IMR-90 (cell line): Measurements from ENCODE around the gene OSBPL6. TPM values are rescaled to one million over a fixed set of nuclear protein-coding genes. Genes with fewer than 3 reads are reported as not detected.

Source experiments
- ATAC-seq: fragments of 200-7000 bp; cut with Tn5 transposase; 2 replicates; pipeline ENCODE4 v1.9.1; 2020; ENCODE audit warnings: low read depth, mild to moderate bottlenecking, moderate library complexity
- BruUV-seq: library from RNA; stranded (reverse); fragments of 400-500 nt; replicated peaks from 2 replicates; lab custom pipeline; 2021; lab: Mats Ljungman, UMichigan
- CTCF ChIA-PET: fragments of 300-600 bp; formaldehyde crosslinking; extraction: SDS; loops from one replicate; lab custom pipeline; 2021; ENCODE audit warnings: antibody characterized with exemption; lab: Yijun Ruan, JAX
- POLR2A ChIA-PET: fragments of 300-600 bp; sonication (Branson Sonifier 250); formaldehyde crosslinking; loops from one replicate; lab custom pipeline; 2022; ENCODE audit warnings: antibody characterized with exemption; ENCODE audit not compliant: unreplicated experiment; lab: Charles Lee
- DNase-seq: peaks from one replicate; pipeline ENCODE4 v3.0.0; 2013
- H2AFZ ChIP-seq: replicated peaks from 2 replicates; pipeline ENCODE3; 2013; ENCODE audit warnings: low read length, mild to moderate bottlenecking; ENCODE audit not compliant: poor library complexity
- H2AK5ac ChIP-seq: 2 replicates; pipeline ENCODE4 v1.6.1; 2013; ENCODE audit warnings: low read depth, low read length, inconsistent platforms
- H2AK9ac ChIP-seq: replicated peaks from 2 replicates; pipeline ENCODE3; 2013; ENCODE audit warnings: mild to moderate bottlenecking, low read depth, low read length, moderate library complexity; ENCODE audit not compliant: poor library complexity
- H2BK120ac ChIP-seq: 2 replicates; pipeline ENCODE4 v1.6.1; 2013; ENCODE audit warnings: low read depth, low read length, inconsistent platforms
- H2BK15ac ChIP-seq: 3 replicates; pipeline ENCODE4 v1.6.1; 2013; ENCODE audit warnings: low read depth, low read length, inconsistent platforms
- H2BK20ac ChIP-seq: 2 replicates; pipeline ENCODE4 v1.6.1; 2013; ENCODE audit warnings: low read depth, mild to moderate bottlenecking, inconsistent platforms, low read length, moderate library complexity
- H2BK5ac ChIP-seq: 2 replicates; pipeline ENCODE4 v1.6.1; 2013; ENCODE audit warnings: mild to moderate bottlenecking, low read depth, low read length, inconsistent platforms; ENCODE audit not compliant: poor library complexity, severe bottlenecking
- H3K14ac ChIP-seq: replicated peaks from 2 replicates; pipeline ENCODE4 v1.6.1; 2013; ENCODE audit warnings: low read depth, low read length, inconsistent platforms
- H3K18ac ChIP-seq: 2 replicates; pipeline ENCODE4 v1.6.1; 2013; ENCODE audit warnings: low read depth, low read length, control low read depth
- H3K23ac ChIP-seq: 2 replicates; pipeline ENCODE4 v1.6.1; 2013; ENCODE audit warnings: low read depth, low read length, inconsistent platforms
- H3K27ac ChIP-seq: 2 replicates; pipeline ENCODE4 v1.5.1; 2013; ENCODE audit warnings: mild to moderate bottlenecking, control low read depth, low read length; ENCODE audit not compliant: insufficient read depth
- H3K27me3 ChIP-seq: 2 replicates; pipeline ENCODE4 v1.6.1; 2013; ENCODE audit warnings: low read length; ENCODE audit not compliant: control insufficient read depth, insufficient read depth
- H3K36me3 ChIP-seq: 2 replicates; pipeline ENCODE4 v1.6.1; 2013; ENCODE audit warnings: low read length, mixed read lengths; ENCODE audit not compliant: control insufficient read depth, insufficient read depth
- H3K4ac ChIP-seq: 2 replicates; pipeline ENCODE4 v1.6.1; 2013; ENCODE audit warnings: low read depth, low read length, inconsistent platforms
- H3K4me1 ChIP-seq: 2 replicates; pipeline ENCODE4 v1.6.1; 2013; ENCODE audit warnings: low read length, mixed read lengths; ENCODE audit not compliant: control insufficient read depth, insufficient read depth
- H3K4me2 ChIP-seq: 2 replicates; pipeline ENCODE4 v1.6.1; 2013; ENCODE audit warnings: low read depth, mild to moderate bottlenecking, control low read depth, low read length, moderate library complexity
- H3K4me3 ChIP-seq: 2 replicates; pipeline ENCODE4 v1.5.1; 2013; ENCODE audit warnings: low read depth, mild to moderate bottlenecking, control low read depth, low read length, moderate library complexity; ENCODE audit not compliant: insufficient read depth
- H3K56ac ChIP-seq: 2 replicates; pipeline ENCODE4 v1.6.1; 2013; ENCODE audit warnings: low read length, inconsistent platforms; ENCODE audit not compliant: insufficient read depth; ENCODE audit errors: extremely low read depth
- H3K79me1 ChIP-seq, 2 experiments: 2 replicates each; pipeline ENCODE4 v1.6.1; 2013; ENCODE audit warnings: low read length in 2 of 2, inconsistent platforms in 1 of 2, low read depth in 1 of 2
- H3K9ac ChIP-seq: 2 replicates; pipeline ENCODE4 v1.6.1; 2013; ENCODE audit warnings: low read depth, low read length, control low read depth
- H3K9me1 ChIP-seq: 2 replicates; pipeline ENCODE4 v1.6.1; 2013; ENCODE audit warnings: low read length, inconsistent platforms; ENCODE audit not compliant: insufficient read depth
- H3K9me3 ChIP-seq: 2 replicates; pipeline ENCODE4 v1.6.1; 2013; ENCODE audit warnings: low read length; ENCODE audit not compliant: control insufficient read depth, insufficient read depth
- H4K20me1 ChIP-seq: 2 replicates; pipeline ENCODE4 v1.6.1; 2013; ENCODE audit warnings: low read length, inconsistent platforms; ENCODE audit not compliant: insufficient read depth
- H4K5ac ChIP-seq: 2 replicates; pipeline ENCODE4 v1.6.1; 2013; ENCODE audit warnings: mild to moderate bottlenecking, low read depth, low read length, control low read depth
- H4K8ac ChIP-seq, 2 experiments: 2 replicates each; pipeline ENCODE4 v1.6.1; 2013; ENCODE audit warnings: low read depth in 2 of 2, low read length in 2 of 2, control low read depth in 1 of 2, inconsistent platforms in 1 of 2
- H4K91ac ChIP-seq: 2 replicates; pipeline ENCODE4 v1.6.1; 2013; ENCODE audit warnings: low read depth, low read length, inconsistent platforms; ENCODE audit not compliant: insufficient read depth
- BHLHE40 ChIP-seq: fragments of 150-350 bp; IDR thresholded peaks from 2 replicates; pipeline ENCODE4 v1.6.1; 2016; ENCODE audit warnings: mild to moderate bottlenecking, low read depth, low read length
- CEBPB ChIP-seq: IDR thresholded peaks from 2 replicates; pipeline ENCODE4 v1.6.1; 2012; ENCODE audit warnings: low read depth, low read length, improper control_type of control experiment
- CHD1 ChIP-seq: IDR thresholded peaks from 2 replicates; pipeline ENCODE4 v1.6.1; 2012; ENCODE audit warnings: low read depth, low read length, improper control_type of control experiment
- CTCF ChIP-seq: conservative IDR thresholded peaks from 2 replicates; pipeline ENCODE4 v1.5.1; 2012; ENCODE audit warnings: mild to moderate bottlenecking, low read depth, low read length, improper control_type of control experiment
- ELK1 ChIP-seq: fragments of 150-350 bp; IDR thresholded peaks from 2 replicates; pipeline ENCODE4 v1.6.1; 2016; ENCODE audit warnings: low read depth, mild to moderate bottlenecking, low read length, moderate library complexity, borderline replicate concordance
- FOS ChIP-seq: fragments of 150-350 bp; IDR thresholded peaks from 2 replicates; pipeline ENCODE4 v1.6.1; 2016; ENCODE audit warnings: low read depth, low read length
- MAFK ChIP-seq: IDR thresholded peaks from 2 replicates; pipeline ENCODE4 v1.6.1; 2012; ENCODE audit warnings: low read depth, low read length, improper control_type of control experiment
- MAZ ChIP-seq: IDR thresholded peaks from 2 replicates; pipeline ENCODE4 v1.6.1; 2012; ENCODE audit warnings: low read depth, mild to moderate bottlenecking, low read length, improper control_type of control experiment, moderate library complexity, borderline replicate concordance
- MXI1 ChIP-seq: IDR thresholded peaks from 2 replicates; pipeline ENCODE4 v1.6.1; 2012; ENCODE audit warnings: low read depth, mild to moderate bottlenecking, low read length, moderate library complexity, borderline replicate concordance
- NFE2L2 ChIP-seq: fragments of 150-350 bp; IDR thresholded peaks from 2 replicates; pipeline ENCODE4 v1.6.1; 2016; ENCODE audit warnings: low read depth, mild to moderate bottlenecking, low read length
- POLR2A ChIP-seq: IDR thresholded peaks from 2 replicates; pipeline ENCODE4 v1.6.1; 2012; ENCODE audit warnings: mild to moderate bottlenecking, low read depth, low read length
- RAD21 ChIP-seq: IDR thresholded peaks from 2 replicates; pipeline ENCODE4 v1.6.1; 2012; ENCODE audit warnings: low read length, improper control_type of control experiment
- RCOR1 ChIP-seq: IDR thresholded peaks from 2 replicates; pipeline ENCODE4 v1.6.1; 2012; ENCODE audit warnings: mild to moderate bottlenecking, low read length, improper control_type of control experiment; ENCODE audit not compliant: insufficient replicate concordance
- RFX5 ChIP-seq: IDR thresholded peaks from 2 replicates; pipeline ENCODE4 v1.8.0; 2012; ENCODE audit warnings: low read depth, mild to moderate bottlenecking, low read length, moderate library complexity
- SMC3 ChIP-seq: fragments of 150-350 bp; IDR thresholded peaks from 2 replicates; pipeline ENCODE4 v1.6.1; 2016; ENCODE audit warnings: low read depth, mild to moderate bottlenecking, antibody characterized with exemption, low read length, moderate library complexity
- USF2 ChIP-seq: fragments of 150-350 bp; IDR thresholded peaks from 2 replicates; pipeline ENCODE4 v1.6.1; 2017; ENCODE audit warnings: mild to moderate bottlenecking, antibody characterized with exemption, low read length, low read depth
- WGBS, 2 experiments: methylation state at CpG; one replicate each; pipeline versions ENCODE4 v1.1.5 to v1.1.7; 2013; ENCODE audit warnings: missing lambda C conversion rate in 2 of 2; ENCODE audit not compliant: insufficient read length in 1 of 2; ENCODE audit errors: extremely low coverage in 2 of 2; 5-methylcytosine and 5-hydroxymethylcytosine counted together
- dilution Hi-C: fragments of 300-500 bp; cut with HindIII; formaldehyde crosslinking; loops from one replicate; pipeline ENCODE4 v1.14.3; 2018; ENCODE audit warnings: low sequenced_read_pairs; ENCODE audit not compliant: unreplicated experiment
- in situ Hi-C: fragments of 300-500 bp; cut with MboI; formaldehyde crosslinking; loops from 3 replicates; pipeline ENCODE4 v1.14.3; 2019; ENCODE audit warnings: low sequenced_read_pairs, inconsistent platforms, mixed read lengths
- intact Hi-C: fragments of 100-400 bp; cut with micrococcal nuclease; formaldehyde crosslinking; loops from 2 replicates; pipeline ENCODE4 v1.10.0; 2022
- polyA plus RNA-seq, 3 experiments: library from polyadenylated mRNA; depleted of rRNA; stranded (reverse); fragments of >200 nt; gene quantifications; 2 replicates each; pipeline ENCODE4 v1.2.3, GENCODE V29; 2012; ENCODE audit warnings: low replicate concordance in 1 of 3
- total RNA-seq: library from RNA; depleted of rRNA; stranded (reverse); fragments of >200 nt; gene quantifications from 2 replicates; pipeline ENCODE4 v1.2.3, GENCODE V29; 2012

The OSBPL6 gene
- total and polyA plus RNA-seq, 2 of the 4 experiments (the other 2 are of a cell fraction), result 3.2 to 3.7 TPM

- POLR2A ChIA-PET, result no interaction called here
- Histone ChIP-seq H3K4me2 (no peak overlapping the region), H3K4ac (no peak overlapping the region), H3K23ac (no peak overlapping the region), H4K8ac (no peak overlapping the region), H2BK20ac (no peak overlapping the region), H3K9me1 (no peaks in the 10 kb centered on the region), H3K4me3 (no peak overlapping the region), H2BK120ac (no peak overlapping the region), H3K9ac (no peak overlapping the region), H3K14ac (no peak overlapping the region), H3K79me1 (no peaks in the 10 kb centered on the region), H3K27ac (no peak overlapping the region), H4K20me1 (no peaks in the 10 kb centered on the region), H2BK5ac (no peak overlapping the region), H2AK5ac (no peak overlapping the region), H3K4me1 (no peaks in the 10 kb centered on the region), H3K36me3 (no peaks in the 10 kb centered on the region), H4K91ac (no peak overlapping the region), H4K5ac (no peak overlapping the region), H2BK15ac (no peak overlapping the region), H2AK9ac (no peak overlapping the region), H3K56ac (no peak overlapping the region), H2AFZ (no peak overlapping the region), H3K9me3 (no peaks in the 10 kb centered on the region), H3K27me3 (no peaks in the 10 kb centered on the region), H3K18ac (no peak overlapping the region)
- dilution Hi-C loops (no loop called here), in situ Hi-C loops (no loop called here), intact Hi-C loops (no loop called here)
- ATAC-seq (no peak), DNase-seq (no peak)
- CTCF ChIA-PET, result no interaction called here
- no peak for TF ChIP-seq RAD21
- no peak for TF ChIP-seq RCOR1
- no peak for TF ChIP-seq MAFK
- no peak for TF ChIP-seq MXI1
- no peak for TF ChIP-seq USF2
- TF ChIP-seq CEBPB, result no peak
- no peak for TF ChIP-seq POLR2A
- no peak for TF ChIP-seq SMC3
- TF ChIP-seq NFE2L2, result no peak
- no peak for TF ChIP-seq ELK1
- TF ChIP-seq RFX5, result no peak
- no peak for TF ChIP-seq CTCF
- TF ChIP-seq CHD1, result no peak
- no peak for TF ChIP-seq FOS
- no peak for TF ChIP-seq MAZ
- TF ChIP-seq BHLHE40, result no peak
- BruUV-seq, result no TSS peak
- WGBS, 2 experiments, result no CpG with 5 or more reads among the region's 1 CpG
These were observed 24.9 kb downstream of the OSBPL6 start for GRCh38 chr2:178219247-178219646.
